ENCODE results near the gene LRP5. TPM values are rescaled to one million over a fixed set of nuclear protein-coding genes. Genes with fewer than 3 reads are reported as not detected.
"Not testable (repeated sequence)": the region's sequence is repeated elsewhere in the genome, so short reads cannot be mapped to it uniquely, and the experiment has no call there.

Gene LRP5
- polyA plus RNA-seq, 3 donors: 32.2 to 40.2 (median 33.6) TPM

DNA sequence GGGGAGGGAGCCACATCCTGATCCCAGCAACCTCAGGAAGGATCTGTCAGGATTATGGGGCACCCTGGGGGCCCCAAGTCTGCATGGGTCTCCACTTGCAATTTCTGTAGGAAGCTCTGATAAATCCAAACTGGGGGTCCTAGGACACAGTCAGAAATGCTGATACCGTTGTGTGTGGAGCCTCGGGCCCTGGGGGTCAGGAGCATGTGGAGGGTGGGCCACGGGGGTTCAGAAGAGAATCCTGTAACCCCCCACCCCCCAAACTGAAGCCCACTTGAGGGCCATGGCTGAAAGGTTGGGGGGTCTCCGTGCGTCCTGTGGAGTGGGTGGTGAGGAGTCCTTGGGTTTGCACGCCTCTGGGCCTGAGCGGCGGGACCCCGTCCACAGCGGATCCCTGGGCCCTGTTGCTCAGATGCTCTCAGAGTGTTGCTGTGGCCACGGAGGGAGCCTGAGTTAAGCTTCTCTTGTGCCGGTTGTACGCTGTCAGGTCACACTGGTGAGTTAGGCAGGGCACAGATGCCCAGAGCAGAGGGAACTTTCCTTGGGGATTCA, 72.2 kb downstream of the LRP5 start:
- DNase-seq (ENCODE audit: low read depth in 3 of 3, low spot score in 2 of 3): no peak

DNA sequence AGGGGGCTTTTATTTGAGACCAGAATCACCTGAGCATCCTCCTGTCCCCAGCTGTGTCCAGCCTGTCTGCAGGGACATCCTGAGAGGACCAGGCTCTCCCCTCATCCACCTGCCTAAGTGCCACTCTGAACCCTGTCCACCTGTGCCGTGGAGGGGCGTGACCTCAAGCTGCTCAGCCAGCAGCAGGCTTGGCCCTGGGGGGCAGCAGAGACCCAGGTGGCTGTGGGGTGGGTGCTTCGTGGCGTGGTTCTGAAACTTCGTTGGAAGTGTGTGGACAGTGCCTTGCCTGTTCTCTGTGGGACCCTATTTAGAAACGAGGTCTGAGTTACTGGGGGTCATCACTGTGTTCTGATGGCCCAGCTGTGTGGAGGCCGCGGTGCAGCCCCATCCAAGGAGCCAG, 72.7 kb downstream of the LRP5 start:
- DNase-seq (ENCODE audit: low read depth in 3 of 3, low spot score in 2 of 3): no peak

DNA sequence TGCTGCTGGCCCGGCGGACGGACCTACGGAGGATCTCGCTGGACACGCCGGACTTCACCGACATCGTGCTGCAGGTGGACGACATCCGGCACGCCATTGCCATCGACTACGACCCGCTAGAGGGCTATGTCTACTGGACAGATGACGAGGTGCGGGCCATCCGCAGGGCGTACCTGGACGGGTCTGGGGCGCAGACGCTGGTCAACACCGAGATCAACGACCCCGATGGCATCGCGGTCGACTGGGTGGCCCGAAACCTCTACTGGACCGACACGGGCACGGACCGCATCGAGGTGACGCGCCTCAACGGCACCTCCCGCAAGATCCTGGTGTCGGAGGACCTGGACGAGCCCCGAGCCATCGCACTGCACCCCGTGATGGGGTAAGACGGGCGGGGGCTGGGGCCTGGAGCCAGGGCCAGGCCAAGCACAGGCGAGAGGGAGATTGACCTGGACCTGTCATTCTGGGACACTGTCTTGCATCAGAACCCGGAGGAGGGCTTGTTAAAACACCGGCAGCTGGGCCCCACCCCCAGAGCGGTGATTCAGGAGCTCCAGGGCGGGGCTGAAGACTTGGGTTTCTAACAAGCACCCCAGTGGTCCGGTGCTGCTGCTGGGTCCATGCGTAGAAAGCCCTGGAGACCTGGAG, 74.1 kb downstream of the LRP5 start:
- DNase-seq (ENCODE audit: low read depth in 3 of 3, low spot score in 2 of 3): no peak

DNA sequence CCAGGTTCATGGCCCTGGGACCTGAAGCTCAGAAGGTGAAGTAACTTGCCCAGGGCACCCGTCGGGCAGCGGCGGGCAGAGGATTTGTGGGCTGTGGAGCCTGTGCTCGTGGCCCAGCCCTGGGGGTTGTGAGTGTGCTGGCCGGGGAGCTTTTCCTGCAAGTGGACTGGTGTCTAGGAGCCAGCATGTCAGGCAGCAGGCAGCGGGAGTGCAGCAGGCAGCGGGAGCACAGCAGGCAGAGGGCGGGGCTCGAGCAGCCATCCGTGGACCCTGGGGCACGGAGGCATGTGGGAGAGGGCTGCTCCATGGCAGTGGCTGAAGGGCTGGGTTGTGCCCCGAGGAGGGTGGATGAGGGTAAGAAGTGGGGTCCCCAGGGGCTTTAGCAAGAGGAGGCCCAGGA, 75.4 kb downstream of the LRP5 start:
- DNase-seq (ENCODE audit: low read depth in 3 of 3, low spot score in 2 of 3): no peak

DNA sequence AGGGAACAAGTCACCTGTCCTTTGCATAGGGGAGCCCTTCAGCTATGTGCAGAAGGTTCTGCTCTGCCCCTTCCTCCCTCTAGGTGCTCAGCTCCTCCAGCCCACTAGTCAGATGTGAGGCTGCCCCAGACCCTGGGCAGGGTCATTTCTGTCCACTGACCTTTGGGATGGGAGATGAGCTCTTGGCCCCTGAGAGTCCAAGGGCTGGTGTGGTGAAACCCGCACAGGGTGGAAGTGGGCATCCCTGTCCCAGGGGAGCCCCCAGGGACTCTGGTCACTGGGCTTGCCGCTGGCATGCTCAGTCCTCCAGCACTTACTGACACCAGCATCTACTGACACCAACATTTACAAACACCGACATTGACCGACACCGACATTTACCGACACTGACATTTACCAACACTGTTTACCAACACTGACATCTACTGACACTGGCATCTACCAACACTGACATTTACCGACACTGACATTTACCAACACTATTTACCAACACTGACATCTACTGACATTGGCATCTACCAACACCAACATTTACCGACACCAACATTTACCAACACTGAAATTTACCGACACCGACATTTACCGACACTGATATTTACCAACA, 76.3 kb downstream of the LRP5 start:
- no peak for DNase-seq (ENCODE audit: low read depth in 3 of 3, low spot score in 2 of 3)

DNA sequence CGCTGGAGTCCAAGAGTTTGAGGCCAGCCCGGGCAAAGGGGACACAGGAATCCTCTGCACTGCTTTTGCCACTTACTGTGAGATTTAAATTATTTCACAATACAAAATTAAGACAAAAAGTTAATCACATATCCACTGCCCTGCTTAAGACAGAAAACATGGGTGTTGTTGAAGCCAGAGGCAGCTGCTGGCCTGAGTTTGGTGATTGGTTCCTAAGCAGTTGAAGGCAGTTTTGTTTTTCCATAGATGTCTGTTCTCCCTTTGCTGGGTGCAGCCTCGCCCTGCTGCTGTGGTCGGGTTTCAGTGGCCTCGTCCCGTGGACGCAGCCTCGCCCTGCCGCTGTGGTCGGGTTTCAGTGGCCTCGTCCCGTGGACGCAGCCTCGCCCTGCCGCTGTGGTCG, 77.9 kb downstream of the LRP5 start:
- DNase-seq (ENCODE audit: low read depth in 3 of 3, low spot score in 2 of 3): no peak

DNA sequence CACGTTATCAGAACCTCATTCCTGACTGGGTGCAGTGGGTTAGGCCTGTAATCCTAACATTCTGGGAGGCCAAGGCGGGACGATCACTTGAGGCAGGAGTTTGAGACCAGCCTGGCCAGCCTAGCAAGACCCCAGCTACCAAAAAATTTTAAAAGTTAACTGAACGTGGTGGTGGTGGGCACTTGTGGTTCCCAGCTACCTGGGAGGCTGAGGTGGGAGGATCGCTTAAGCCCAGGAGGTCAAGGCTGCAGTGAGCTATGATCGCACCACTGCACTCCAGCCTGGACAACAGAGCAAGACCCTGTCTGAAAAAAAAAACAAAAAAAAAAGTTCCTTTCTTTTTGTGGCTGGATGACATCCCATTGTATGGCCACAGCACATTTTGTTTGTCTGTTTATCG, 80.4 kb downstream of the LRP5 start:
- DNase-seq (ENCODE audit: low read depth in 3 of 3, low spot score in 2 of 3): no peak

DNA sequence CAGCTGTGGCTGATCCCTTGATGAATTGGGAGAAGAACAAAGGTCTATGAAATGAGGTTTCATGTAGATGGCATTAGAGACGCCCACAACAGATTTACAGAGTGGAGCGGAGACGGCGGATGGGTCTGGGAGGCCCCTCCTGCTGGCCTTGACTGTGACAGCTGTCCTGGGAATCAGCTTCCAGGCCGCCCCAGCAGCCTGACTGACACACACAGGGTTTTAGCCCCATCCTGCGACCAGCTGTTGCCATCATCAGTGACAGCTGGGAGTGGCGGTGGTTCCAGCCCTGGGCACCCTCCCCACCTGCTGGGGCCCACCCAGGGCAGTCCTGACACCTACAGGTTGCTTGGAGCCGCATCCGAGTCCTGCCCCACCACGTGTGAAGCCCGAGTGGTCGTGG, 84.1 kb downstream of the LRP5 start:
- DNase-seq (ENCODE audit: low read depth in 3 of 3, low spot score in 2 of 3): no peak

DNA sequence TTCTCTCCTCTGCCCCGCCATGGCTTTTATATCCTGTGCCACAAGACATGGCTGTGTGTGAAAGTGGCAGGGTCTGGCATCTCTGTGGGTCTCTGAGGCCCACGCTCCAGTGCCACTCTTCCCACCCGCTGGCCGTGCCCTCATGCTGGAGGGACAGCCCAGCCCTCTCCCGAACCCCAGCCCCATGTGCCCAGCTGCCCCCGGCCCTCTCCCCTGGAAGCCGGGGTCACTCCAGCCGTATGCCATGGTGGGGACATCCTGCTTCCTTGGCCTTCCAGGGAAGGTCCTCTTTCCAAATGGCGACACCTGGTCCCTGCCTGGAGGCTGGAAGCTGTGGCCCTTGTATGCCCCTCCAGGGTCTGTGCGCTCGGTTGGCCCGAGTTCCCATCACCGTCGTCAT, 84.9 kb downstream of the LRP5 start:
- no peak for DNase-seq (ENCODE audit: low read depth in 3 of 3, low spot score in 2 of 3)

DNA sequence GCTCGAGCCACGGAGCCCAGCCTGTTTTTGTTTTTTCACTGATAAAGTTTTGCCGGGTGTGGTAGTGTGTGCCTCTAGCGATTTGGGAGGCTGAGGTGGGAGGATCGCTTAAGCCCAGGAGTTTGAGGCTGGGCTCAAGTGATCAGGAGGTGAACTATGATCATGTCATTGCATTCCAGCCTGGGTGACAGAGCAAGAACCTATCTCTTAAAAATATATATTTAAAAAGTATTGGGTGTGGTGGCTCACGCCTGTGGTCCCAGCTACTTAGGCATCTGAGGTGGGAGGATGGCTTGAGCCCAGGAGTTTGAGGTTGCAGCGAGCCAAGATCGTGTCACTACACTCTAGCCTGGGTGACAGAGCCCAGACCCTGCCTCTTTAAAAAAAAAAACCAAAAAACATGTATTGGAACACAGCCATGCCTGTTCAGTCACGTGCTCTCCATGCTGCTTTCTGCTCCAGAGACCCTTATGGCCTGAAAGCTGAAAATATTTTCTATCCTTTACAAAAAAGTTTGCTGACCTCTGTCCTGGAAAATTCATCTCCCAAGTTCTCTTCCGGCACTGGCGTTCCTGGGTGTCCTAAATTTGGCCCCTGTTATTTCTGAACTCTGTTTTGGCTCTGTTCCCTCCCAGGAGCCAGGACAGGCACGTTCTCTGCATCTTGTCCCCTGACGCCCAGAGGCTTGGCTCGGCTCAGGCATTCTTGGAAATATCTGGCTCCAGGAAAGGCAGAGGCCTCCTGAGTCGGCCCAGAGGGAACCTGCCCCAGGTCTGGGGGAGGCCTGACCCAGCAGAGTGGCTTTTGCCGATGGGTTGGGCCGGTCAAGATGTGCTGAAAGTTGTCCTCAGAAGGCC, 86.8 kb downstream of the LRP5 start:
- no peak for DNase-seq (ENCODE audit: low read depth in 3 of 3, low spot score in 2 of 3)

DNA sequence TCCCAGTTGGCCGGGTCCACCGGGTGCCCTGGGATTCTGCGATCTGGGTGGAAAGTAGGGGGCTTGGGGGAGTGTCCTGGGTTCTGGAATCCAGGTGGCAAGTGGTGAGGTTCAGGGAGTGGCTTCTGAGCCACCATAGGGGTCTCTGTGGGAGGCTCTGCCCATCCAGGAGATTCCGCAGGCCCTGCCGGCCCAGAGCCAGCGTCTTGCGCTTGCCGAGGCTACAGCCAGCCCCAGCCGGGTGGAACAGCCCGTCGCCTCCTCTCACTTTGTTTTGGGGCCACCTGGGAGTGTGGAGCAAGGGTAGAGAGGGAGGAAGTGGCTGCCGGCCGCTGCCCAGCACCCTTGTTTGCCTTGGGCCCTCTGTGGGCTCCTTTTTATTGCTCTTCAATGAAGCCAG, 87.5 kb downstream of the LRP5 start:
- DNase-seq (ENCODE audit: low read depth in 3 of 3, low spot score in 2 of 3): no peak

DNA sequence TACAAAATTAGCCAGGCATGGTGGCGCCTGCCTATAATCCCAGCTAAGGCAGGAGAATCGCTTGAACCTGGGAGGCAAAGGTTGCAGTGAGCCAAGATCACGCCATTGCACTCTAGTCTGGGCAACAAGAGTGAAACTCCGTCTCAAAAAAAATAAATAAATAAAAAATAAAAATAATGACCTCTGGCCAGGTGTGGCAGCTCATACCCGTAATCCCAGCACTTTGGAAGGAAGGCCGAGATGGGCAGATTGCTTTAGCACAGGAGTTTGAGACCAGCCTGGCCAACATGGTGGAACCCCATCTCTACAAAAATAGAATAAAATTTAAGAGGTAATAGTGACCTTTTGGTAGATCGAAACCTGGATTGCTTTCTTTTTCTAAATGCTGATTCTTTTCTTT, 88.2 kb downstream of the LRP5 start:
- not testable (repeated sequence) for DNase-seq (ENCODE audit: low read depth in 3 of 3, low spot score in 2 of 3)

DNA sequence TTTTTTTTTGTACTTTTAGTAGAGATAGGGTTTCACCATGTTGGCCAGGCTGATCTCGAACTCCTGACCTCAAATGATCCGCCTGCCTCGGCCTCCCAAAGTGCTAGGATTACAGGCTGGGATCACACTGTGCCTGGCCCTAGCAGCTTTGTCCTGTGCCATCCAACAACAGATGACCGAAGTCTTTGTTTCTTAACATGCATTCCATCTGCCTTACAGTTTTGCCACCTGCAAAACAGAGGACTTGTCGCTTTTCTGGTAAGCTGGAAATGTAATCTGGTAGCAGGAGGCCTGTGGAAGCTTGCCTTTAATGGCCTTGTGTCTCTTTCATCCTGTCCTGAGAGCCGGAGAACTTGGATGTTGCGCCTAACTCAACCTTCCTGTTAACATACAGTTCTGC, 89.5 kb downstream of the LRP5 start:
- DNase-seq (ENCODE audit: low read depth in 3 of 3, low spot score in 2 of 3): no peak

DNA sequence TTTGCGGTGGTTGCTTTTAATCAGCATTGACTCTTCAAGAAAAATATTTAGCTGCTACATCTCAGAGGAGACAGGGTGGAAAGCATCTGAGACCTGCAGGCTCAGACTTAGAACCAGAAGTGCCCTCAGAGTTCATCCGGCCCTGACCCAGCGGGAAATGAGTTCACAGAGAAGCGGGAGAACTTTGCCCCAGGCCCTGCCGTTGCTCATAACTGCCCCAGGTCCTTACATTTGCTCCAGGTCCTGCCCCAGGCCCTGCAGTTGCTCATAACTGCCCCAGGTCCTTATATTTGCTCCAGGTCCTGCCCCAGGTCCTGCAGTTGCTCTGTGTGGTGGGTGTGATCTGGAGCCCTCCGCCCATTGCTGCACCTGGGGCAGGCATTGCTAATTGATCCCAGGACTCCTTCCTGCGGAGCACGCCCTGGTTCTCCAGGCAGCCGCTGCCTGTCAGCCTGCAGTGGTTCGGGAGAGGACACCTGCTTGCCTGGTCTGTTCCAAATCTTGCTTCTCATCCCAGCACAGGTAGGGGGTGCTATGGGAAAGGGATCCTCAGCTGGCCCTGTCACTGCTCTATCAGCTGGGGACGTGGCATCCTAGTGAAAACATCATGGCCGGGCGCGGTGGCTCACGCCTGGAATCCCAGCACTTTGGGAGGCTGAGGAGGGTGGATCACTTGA, 90.1 kb downstream of the LRP5 start:
- DNase-seq (ENCODE audit: low read depth in 3 of 3, low spot score in 2 of 3): no peak

DNA sequence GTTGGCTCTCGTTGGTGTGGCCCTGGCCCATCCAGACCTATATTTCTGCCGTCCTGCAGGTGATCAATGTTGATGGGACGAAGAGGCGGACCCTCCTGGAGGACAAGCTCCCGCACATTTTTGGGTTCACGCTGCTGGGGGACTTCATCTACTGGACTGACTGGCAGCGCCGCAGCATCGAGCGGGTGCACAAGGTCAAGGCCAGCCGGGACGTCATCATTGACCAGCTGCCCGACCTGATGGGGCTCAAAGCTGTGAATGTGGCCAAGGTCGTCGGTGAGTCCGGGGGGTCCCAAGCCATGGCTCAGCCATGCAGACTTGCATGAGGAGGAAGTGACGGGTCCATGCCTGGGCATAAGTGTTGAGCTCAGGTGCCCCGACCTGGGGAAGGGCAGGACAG, 91.0 kb downstream of the LRP5 start:
- DNase-seq (ENCODE audit: low read depth in 3 of 3, low spot score in 2 of 3): no peak

DNA sequence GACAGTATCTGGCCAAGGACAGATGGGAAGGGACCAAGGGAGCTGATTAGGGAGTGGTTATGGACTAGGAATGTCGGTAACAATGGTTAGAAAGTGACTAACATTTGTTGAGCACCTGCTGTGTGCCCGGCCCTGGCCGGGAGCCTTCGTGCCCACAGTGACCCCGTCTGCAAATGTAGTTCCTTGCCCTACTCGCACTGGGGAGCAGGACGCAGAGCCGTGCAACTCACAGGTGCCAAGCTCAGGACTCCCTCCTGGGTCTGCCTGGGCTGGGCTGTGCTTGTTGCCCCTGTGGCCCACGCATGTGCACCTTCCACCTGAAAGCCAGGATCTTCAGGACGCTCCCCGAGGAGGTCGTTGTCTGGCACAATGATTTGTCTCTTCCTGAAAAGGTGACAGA, 91.4 kb downstream of the LRP5 start:
- DNase-seq (ENCODE audit: low read depth in 3 of 3, low spot score in 2 of 3): no peak

DNA sequence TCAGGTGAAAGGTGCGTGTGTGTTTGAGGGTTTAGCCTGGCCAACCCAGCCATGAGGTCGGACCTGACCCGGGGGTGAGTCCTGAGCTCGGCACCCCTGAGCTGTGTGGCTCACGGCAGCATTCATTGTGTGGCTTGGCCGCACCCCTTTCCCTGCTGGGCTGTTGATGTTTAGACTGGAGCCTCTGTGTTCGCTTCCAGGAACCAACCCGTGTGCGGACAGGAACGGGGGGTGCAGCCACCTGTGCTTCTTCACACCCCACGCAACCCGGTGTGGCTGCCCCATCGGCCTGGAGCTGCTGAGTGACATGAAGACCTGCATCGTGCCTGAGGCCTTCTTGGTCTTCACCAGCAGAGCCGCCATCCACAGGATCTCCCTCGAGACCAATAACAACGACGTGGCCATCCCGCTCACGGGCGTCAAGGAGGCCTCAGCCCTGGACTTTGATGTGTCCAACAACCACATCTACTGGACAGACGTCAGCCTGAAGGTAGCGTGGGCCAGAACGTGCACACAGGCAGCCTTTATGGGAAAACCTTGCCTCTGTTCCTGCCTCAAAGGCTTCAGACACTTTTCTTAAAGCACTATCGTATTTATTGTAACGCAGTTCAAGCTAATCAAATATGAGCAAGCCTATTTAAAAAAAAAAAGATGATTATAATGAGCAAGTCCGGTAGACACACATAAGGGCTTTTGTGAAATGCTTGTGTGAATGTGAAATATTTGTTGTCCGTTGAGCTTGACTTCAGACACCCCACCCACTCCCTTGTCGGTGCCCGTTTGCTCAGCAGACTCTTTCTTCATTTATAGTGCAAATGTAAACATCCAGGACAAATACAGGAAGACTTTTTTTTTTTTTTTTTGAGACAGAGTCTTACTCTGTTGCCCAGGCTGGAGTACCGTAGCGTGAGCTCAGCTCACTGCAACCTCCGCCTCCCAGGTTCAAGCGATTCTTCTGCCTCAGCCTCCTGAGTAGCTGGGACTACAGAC, 94.2 kb downstream of the LRP5 start:
- no peak for DNase-seq (ENCODE audit: low read depth in 3 of 3, low spot score in 2 of 3)

DNA sequence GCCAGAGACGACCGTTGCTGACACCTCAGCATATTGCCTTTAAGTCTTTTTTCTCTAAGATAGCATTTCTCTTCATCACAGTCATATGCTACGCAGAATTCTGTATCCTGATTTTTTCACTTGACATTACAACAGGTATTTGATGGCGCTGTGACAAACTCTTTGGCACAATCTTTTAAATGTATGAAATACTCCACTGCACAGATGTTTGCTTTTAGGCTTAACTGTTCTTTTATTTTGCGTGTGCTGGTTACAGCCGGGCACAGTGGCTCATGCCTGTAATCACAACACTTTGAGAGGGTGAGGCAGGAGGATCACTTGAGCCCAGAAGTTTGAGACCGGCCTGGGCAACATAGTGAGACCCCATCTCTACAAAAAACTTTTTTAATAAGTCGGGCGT, 96.1 kb downstream of the LRP5 start:
- no peak for DNase-seq (ENCODE audit: low read depth in 3 of 3, low spot score in 2 of 3)

DNA sequence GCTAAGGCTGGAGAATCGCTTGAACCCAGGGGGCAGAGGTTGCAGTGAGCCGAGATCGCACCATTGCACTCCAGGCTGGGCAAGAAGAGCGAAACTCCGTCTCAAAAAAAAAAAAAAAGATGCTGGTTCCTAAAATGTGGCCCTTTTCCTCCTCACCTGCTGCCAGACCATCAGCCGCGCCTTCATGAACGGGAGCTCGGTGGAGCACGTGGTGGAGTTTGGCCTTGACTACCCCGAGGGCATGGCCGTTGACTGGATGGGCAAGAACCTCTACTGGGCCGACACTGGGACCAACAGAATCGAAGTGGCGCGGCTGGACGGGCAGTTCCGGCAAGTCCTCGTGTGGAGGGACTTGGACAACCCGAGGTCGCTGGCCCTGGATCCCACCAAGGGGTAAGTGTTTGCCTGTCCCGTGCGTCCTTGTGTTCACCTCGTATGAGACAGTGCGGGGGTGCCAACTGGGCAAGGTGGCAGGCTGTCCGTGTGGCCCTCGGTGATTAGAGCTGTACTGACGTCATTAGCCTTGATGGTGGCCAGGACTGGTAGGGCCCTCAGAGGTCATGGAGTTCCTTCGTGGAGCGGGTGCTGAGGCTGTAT, 97.5 kb downstream of the LRP5 start:
- no peak for DNase-seq (ENCODE audit: low read depth in 3 of 3, low spot score in 2 of 3)
